ENCODE results near the gene EIF4E2.

GRCh38 chr2:232587512-232587911 lies 37.0 kb downstream of the EIF4E2 start:
- no peak for TF ChIP-seq CTCF (IDR thresholded peaks at IDR 0.05)
- no peak for TF ChIP-seq POLR2A (IDR thresholded peaks at IDR 0.05)

All from vagina (tissue), 2 donors.